ENCODE data around the gene CTIF.

CTIF gene

DNA sequence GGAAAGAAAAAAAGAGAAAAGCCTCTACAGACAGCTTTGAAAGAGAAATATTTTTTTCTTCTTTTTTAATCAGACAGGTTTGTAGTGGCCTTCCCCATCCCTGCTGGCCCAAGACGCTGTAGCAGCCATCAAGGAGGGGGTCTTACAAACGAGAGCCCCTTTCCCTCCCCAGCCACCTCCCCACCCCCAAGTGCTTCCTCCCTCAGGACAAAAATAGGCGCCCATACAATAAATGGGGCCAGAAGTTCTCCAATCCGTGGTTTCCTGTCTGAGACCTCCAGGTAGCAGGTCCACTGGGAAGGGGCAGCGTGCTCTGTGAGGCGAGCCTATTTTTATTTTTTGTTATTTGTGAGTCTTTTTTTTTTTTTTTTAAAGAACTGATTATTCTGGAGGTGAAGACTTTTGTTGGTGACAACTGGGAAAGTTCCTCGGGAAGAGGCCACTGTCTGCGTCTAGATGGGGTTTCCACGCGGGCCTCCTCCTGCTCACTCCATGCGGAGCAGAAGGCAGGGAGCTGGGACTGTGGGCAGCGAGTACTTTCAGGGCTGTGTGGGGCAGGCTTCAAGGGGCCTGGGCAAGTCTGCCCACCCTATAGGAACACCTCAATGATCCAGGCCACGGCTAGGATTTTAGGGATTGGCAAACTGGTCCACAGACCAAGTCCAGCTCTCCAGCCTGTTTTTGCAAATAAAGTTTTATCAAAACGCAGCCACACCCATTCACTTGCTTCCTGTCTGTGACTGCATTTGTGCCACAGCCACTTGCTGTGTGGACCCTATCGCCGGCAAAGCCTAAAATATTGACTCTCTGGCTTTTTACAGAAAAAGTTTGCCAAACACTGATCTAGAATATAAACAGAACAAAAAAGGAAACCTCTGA lies 139.6 kb downstream of the CTIF start:
- no peak overlapping the region for H3K4me3 ChIP-seq
- H3K27me3 ChIP-seq, result no peaks in the 10 kb centered on the region
- H3K4me2 ChIP-seq, result peak overlapping the region; percentile 75
- H3K36me3 ChIP-seq, result peaks cover 4% of the 10 kb centered on the region; the same call in 1 of the 2 replicates
- H4K20me1 ChIP-seq, result no peaks in the 10 kb centered on the region
- H3K27ac ChIP-seq, result 0 out of 2 replicates have a peak overlapping the region, but pooled peaks have one; percentile 38
- peaks cover 85% of the 10 kb centered on the region for H3K4me1 ChIP-seq
- H3K9me3 ChIP-seq, result no peaks in the 10 kb centered on the region
- peak overlapping the region; percentile 57 for H3K9ac ChIP-seq
- TF ChIP-seq Cebpa-rat (IDR thresholded peaks at IDR 0.05), result no peak

DNA sequence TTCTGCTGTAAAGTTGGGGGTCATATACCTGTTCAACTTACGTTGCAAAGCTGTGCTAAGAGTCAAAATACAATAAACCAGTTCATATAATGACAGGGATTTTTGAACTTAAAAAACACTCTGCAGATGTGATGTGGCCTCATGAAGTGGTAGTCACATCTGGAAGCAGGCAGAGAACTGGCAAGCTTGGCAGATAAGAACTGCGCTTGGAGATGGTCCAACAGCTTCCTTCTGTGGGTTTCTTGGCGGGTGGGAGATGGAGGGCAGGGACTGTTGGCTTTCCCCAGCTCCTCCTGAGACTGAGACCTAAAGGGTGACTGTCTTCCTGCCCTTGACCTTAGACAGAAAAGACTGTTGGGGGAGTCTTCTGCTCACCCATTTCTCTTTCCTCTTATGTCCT lies 140.4 kb downstream of the CTIF start:
- Histone ChIP-seq H3K27me3 (no peaks in the 10 kb centered on the region), H4K20me1 (no peaks in the 10 kb centered on the region), H3K36me3 (peaks cover 4% of the 10 kb centered on the region; the same call in 1 of the 2 replicates), H3K9me3 (no peaks in the 10 kb centered on the region), H3K9ac (peak overlapping the region; percentile 26; the same call in 1 of the 2 replicates), H3K4me2 (peak overlapping the region; percentile 75), H3K27ac (peak overlapping the region; percentile 59), H3K4me3 (no peak overlapping the region), H3K4me1 (peaks cover 85% of the 10 kb centered on the region)
- no peak for TF ChIP-seq Cebpa-rat (IDR thresholded peaks at IDR 0.05)

DNA sequence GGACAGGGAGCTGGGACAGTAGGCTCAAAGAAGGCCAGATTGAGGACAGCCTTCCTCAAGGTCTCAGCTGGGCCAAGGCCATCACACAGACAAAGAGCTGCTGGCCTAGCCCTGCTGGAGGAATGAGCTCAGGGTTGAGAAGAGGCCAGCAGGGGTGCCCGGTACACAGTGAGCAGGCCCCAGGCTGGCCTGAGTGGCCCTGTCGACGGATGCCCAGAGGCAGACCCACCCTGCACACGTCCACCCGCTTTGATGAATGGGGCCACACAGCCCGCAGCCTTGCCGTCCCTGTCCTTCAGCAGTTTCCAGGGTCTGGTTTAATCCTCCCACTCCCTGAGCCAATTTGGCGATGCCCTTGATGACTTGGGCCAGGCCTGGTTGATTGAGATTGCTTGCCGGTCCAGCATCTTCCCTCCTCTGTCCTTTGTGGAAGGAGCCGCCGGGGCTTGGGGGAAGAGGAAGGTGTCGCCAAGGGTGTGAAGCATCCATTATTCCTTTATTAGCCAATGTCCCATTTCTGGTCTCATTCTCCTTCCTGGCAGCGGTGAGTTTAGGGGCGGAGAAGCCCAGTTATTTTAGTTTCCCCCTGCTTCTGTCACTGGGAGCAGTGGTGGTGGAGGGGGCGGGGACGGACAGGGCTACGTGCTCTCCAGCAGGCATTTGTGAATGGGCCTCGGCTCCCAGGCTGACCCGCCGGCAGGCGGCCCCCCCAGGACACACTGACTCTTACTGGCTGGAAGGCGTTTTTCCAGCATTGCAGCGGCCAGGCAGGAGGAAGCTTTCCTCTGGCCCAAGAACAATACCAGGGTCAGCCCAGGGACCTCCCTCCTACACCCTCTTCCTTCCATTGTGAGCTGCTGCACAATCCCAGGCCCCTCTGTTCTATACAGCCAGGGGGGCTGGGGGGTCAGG lies 141.8 kb downstream of the CTIF start:
- H3K4me2 ChIP-seq, result peak overlapping the region; percentile 75
- H3K4me3 ChIP-seq, result no peak overlapping the region
- peaks cover 71% of the 10 kb centered on the region for H3K4me1 ChIP-seq
- no peaks in the 10 kb centered on the region for H3K9me3 ChIP-seq
- no peaks in the 10 kb centered on the region for H4K20me1 ChIP-seq
- no peaks in the 10 kb centered on the region for H3K27me3 ChIP-seq
- H3K9ac ChIP-seq, result no peak overlapping the region
- peak overlapping the region; percentile 59 for H3K27ac ChIP-seq
- peaks cover 4% of the 10 kb centered on the region; the same call in 1 of the 2 replicates for H3K36me3 ChIP-seq
- TF ChIP-seq Cebpa-rat (IDR thresholded peaks at IDR 0.05), result no peak

DNA sequence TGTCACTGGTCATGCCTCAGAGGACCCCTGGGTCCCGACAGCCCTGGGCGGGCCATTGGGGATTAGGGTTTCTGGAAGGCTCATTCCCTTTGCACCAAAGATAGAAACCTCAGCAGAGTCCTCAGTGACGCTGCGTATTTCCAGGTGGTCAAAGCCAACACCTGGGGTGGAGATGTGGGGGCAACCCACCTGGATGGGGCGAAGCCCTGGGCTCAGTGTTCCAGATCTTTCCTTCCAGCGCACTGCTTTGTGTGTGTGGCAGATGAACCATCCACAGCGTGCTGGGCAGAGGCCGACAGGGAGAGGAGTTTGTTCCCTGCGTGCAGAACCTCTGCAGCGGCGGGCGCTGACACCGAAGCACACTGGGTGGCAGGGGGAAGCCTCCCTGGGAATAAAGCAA lies 143.9 kb downstream of the CTIF start:
- H3K9me3 ChIP-seq, result no peaks in the 10 kb centered on the region
- no peak overlapping the region for H3K9ac ChIP-seq
- H3K4me3 ChIP-seq, result no peak overlapping the region
- H3K36me3 ChIP-seq, result peaks cover 13% of the 10 kb centered on the region; the same call in 1 of the 2 replicates
- H3K27ac ChIP-seq, result peak overlapping the region; percentile 56
- peak overlapping the region; percentile 73 for H3K4me2 ChIP-seq
- TF ChIP-seq Cebpa-rat (IDR thresholded peaks at IDR 0.05), result no peak
- H4K20me1 ChIP-seq, result no peaks in the 10 kb centered on the region
- peaks cover 49% of the 10 kb centered on the region for H3K4me1 ChIP-seq
- H3K27me3 ChIP-seq, result no peaks in the 10 kb centered on the region

DNA sequence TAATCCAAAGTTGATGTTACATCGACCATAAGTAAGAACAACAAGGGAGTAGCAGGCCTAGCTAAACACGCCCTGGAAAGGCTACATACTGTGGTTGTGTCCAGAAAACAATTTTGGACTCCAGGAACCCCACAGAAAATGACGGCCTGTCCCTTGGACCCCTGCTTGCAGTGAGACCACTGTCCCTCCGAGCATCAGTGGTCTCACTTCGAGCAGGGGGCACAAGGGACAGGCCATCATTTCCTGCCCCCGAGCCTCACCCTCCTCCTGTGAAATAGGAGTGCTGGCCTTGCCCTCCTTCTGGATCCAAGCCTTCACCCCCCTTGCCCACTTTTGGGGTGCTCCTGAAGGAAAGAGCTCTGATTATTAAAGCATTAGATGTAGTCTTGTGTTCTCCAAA lies 144.4 kb downstream of the CTIF start:
- Histone ChIP-seq H3K4me3 (no peak overlapping the region), H4K20me1 (no peaks in the 10 kb centered on the region), H3K4me1 (peaks cover 45% of the 10 kb centered on the region), H3K4me2 (peak overlapping the region; percentile 73), H3K27me3 (no peaks in the 10 kb centered on the region), H3K9ac (no peak overlapping the region), H3K27ac (peak overlapping the region; percentile 56), H3K9me3 (no peaks in the 10 kb centered on the region), H3K36me3 (peaks cover 16% of the 10 kb centered on the region; the same call in 1 of the 2 replicates)
- no peak for TF ChIP-seq Cebpa-rat (IDR thresholded peaks at IDR 0.05)

DNA sequence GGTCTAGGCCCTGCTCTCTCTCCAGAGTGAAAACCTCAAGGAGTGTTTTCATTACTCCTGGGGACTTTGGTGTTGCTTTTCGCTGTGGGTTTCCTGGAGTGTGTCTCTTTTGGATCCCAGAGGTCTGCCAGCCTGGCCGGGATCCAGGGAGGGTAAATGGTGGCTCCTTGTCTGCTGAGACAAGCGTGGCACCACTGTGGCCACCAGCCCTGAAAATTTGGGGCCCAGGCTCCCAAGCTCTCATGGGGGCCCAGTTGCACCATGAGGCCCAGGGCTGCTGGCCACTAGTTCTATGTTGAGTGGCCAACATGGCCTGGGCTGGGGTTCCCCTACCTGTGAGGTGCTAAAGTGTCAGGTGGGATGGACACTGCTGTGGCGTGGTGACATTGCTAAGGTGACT lies 144.8 kb downstream of the CTIF start:
- no peak for TF ChIP-seq Cebpa-rat (IDR thresholded peaks at IDR 0.05)
- no peaks in the 10 kb centered on the region for H3K9me3 ChIP-seq
- H3K4me2 ChIP-seq, result peak overlapping the region; percentile 73
- no peak overlapping the region for H3K9ac ChIP-seq
- no peak overlapping the region for H3K4me3 ChIP-seq
- H3K4me1 ChIP-seq, result peaks cover 41% of the 10 kb centered on the region
- H3K27ac ChIP-seq, result peak overlapping the region; percentile 56
- H3K27me3 ChIP-seq, result no peaks in the 10 kb centered on the region
- peaks cover 17% of the 10 kb centered on the region; the same call in 1 of the 2 replicates for H3K36me3 ChIP-seq
- no peaks in the 10 kb centered on the region for H4K20me1 ChIP-seq

DNA sequence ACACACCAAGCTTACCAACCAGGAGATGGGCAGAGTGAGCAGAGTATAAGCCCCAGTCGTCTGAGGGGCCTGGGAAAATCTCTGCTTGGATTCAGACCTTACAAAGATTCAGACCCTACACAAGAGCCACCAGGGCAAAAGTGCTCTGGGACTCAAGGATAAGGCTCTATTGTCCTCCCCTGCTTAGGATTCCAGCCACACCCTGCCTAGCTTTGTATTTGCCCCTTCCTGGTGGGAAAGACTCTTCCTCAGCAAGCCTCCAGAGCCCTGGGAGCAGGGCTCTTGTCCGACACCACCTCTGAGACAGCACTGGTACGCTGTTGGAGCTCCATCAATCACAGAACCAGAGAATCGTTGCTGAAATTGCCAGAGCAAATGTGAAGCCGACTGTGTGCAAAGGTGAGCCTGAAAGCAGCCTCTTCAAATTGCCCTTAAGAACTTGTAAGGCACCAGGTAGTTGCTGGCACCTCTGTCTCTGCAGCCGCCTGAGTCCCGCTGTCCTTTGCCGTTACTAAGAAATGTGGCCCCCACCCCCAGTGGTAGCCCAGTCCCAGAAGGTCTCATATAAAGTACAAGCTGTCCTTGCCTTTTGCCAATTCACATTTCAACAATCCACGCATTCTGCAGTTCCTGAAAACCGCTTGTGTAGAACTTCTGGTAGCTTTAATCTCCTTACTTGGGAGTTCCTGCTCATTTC lies 148.7 kb downstream of the CTIF start:
- H3K9ac ChIP-seq, result no peak overlapping the region
- H4K20me1 ChIP-seq, result no peaks in the 10 kb centered on the region
- peaks cover 17% of the 10 kb centered on the region for H3K4me1 ChIP-seq
- no peaks in the 10 kb centered on the region for H3K9me3 ChIP-seq
- no peak overlapping the region for H3K4me2 ChIP-seq
- H3K27me3 ChIP-seq, result no peaks in the 10 kb centered on the region
- peaks cover 29% of the 10 kb centered on the region; the same call in 1 of the 2 replicates for H3K36me3 ChIP-seq
- H3K4me3 ChIP-seq, result no peak overlapping the region
- H3K27ac ChIP-seq, result no peak overlapping the region
- TF ChIP-seq Cebpa-rat (IDR thresholded peaks at IDR 0.05), result no peak

DNA sequence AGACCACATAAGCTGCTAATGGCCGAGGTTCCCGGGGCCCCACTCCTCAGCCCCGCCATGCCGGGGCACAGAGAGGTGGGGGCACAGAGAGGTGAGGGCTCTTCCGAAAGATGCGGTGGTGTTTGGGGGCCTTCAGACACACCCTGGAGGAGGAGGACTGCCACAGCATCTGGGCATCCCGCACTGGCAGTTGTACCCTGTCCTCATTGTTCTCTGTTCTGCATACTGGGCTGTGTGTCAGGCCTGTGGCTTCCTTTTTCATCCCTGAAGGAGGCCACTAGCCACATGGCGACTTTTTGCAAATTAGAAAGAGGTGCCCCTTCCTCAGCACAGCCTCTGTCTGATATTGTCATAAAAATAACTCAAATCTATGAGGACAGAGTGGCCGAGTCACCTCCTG lies 150.1 kb downstream of the CTIF start:
- Histone ChIP-seq H3K9ac (no peak overlapping the region), H4K20me1 (no peaks in the 10 kb centered on the region), H3K4me2 (no peak overlapping the region), H3K4me3 (no peak overlapping the region), H3K4me1 (peaks cover 13% of the 10 kb centered on the region), H3K27ac (no peak overlapping the region), H3K27me3 (no peaks in the 10 kb centered on the region), H3K36me3 (peaks cover 34% of the 10 kb centered on the region; the same call in 1 of the 2 replicates), H3K9me3 (no peaks in the 10 kb centered on the region)
- TF ChIP-seq Cebpa-rat (IDR thresholded peaks at IDR 0.05), result no peak

DNA sequence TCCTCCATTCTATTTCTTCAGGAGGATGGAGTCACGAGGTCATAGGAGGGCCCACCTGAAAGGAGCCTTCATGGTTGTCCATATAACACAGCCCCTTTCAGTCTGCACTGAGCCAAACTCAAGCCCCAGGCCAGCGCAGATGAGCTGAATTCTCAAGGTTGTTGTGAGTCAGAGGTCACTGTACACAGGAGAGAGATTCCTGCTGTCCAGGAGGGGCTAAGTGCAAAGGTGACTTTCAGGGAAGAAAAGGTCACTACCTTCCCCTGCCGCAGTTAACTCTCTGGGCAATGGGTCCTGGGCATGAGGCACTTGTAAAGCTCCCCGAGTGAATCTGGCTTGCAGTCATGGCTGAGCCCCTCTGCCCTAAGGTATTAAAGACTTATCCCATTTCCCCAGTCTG lies 150.7 kb downstream of the CTIF start:
- H3K9me3 ChIP-seq, result no peaks in the 10 kb centered on the region
- no peak overlapping the region for H3K4me2 ChIP-seq
- H3K4me1 ChIP-seq, result peaks cover 12% of the 10 kb centered on the region
- H3K4me3 ChIP-seq, result no peak overlapping the region
- no peaks in the 10 kb centered on the region for H3K27me3 ChIP-seq
- no peaks in the 10 kb centered on the region for H4K20me1 ChIP-seq
- H3K27ac ChIP-seq, result no peak overlapping the region
- H3K9ac ChIP-seq, result no peak overlapping the region
- no peak for TF ChIP-seq Cebpa-rat (IDR thresholded peaks at IDR 0.05)
- H3K36me3 ChIP-seq, result peaks cover 34% of the 10 kb centered on the region; the same call in 1 of the 2 replicates
